Measurements from ENCODE around the gene C4BPB.

DNA sequence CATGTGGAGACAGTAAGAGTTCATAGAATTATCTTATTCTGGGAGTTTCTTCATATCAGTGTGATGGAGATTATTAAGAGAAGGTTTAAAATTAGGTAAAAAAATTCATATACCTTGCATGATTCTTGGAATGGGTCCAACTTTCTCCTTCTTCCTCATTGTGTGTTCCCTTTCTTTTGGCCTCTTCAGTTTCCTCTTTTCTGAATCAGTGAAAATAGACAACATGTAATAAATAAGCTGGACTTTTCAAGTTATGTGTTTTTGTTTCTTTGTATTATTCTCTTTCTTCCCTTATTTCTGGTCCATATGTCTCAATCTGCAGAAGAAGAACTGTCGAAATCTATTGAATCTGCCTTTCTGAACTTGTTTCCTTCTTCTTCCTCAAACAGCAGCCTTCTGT, 45.9 kb downstream of the C4BPB start:
- TF ChIP-seq, protein P1, sequence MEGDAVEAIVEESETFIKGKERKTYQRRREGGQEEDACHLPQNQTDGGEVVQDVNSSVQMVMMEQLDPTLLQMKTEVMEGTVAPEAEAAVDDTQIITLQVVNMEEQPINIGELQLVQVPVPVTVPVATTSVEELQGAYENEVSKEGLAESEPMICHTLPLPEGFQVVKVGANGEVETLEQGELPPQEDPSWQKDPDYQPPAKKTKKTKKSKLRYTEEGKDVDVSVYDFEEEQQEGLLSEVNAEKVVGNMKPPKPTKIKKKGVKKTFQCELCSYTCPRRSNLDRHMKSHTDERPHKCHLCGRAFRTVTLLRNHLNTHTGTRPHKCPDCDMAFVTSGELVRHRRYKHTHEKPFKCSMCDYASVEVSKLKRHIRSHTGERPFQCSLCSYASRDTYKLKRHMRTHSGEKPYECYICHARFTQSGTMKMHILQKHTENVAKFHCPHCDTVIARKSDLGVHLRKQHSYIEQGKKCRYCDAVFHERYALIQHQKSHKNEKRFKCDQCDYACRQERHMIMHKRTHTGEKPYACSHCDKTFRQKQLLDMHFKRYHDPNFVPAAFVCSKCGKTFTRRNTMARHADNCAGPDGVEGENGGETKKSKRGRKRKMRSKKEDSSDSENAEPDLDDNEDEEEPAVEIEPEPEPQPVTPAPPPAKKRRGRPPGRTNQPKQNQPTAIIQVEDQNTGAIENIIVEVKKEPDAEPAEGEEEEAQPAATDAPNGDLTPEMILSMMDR (conservative IDR thresholded peaks at IDR 0.05; ENCODE audit: low read depth, low read length): no peak
- no peak for TF ChIP-seq EZH2 (IDR thresholded peaks at IDR 0.05; ENCODE audit: low read length, unreplicated experiment)
